Measurements from ENCODE around the gene TBC1D1. TPM values are rescaled to one million over a fixed set of nuclear protein-coding genes. Genes with fewer than 3 reads are reported as not detected.

The TBC1D1 gene
- polyA plus RNA-seq, 1 donor from 2014 or later = 23.2 TPM

GRCh38 chr4:38050560-38051350 is 159.9 kb downstream of the TBC1D1 start:
- Histone ChIP-seq H3K27ac (ENCODE audit: low read length) (no peak overlapping the region), H2AFZ (ENCODE audit: low read depth, low read length) (no peak overlapping the region)

GRCh38 chr4:38055566-38055965 is 164.7 kb downstream of the TBC1D1 start:
- no peaks in the 10 kb centered on the region for H3K79me2 ChIP-seq (replicated peaks; ENCODE audit: insufficient read depth, low read length)
- H3K4me3 ChIP-seq (ENCODE audit: low read length) = no peak overlapping the region
- H3K27ac ChIP-seq (ENCODE audit: low read length) = no peak overlapping the region
- H3K9ac ChIP-seq (ENCODE audit: low read length) = no peak overlapping the region
- no peaks in the 10 kb centered on the region for H3K9me3 ChIP-seq (ENCODE audit: low read length)
- H3K27me3 ChIP-seq (ENCODE audit: insufficient read depth, low read depth, low read length) = no peaks in the 10 kb centered on the region
- H3K36me3 ChIP-seq (ENCODE audit: insufficient read depth, low read length) = no peaks in the 10 kb centered on the region
- no peaks in the 10 kb centered on the region for H3F3A ChIP-seq (ENCODE audit: insufficient read depth, low read length, poor library complexity, severe bottlenecking)
- H2AFZ ChIP-seq (ENCODE audit: low read depth, low read length) = no peak overlapping the region
- no peaks in the 10 kb centered on the region for H4K20me1 ChIP-seq (ENCODE audit: insufficient read depth)
- no peaks in the 10 kb centered on the region for H3K9me2 ChIP-seq (ENCODE audit: insufficient read depth, low read length)
- H3K4me2 ChIP-seq (ENCODE audit: low read length) = no peak overlapping the region
- TF ChIP-seq SMC3 (conservative IDR thresholded peaks at IDR 0.05; ENCODE audit: poor library complexity) (no peak), REST (IDR thresholded peaks at IDR 0.05; ENCODE audit: borderline replicate concordance) (no peak), MXI1 (conservative IDR thresholded peaks at IDR 0.05; ENCODE audit: poor library complexity, severe bottlenecking) (no peak), RAD21 (conservative IDR thresholded peaks at IDR 0.05) (no peak), POLR2AphosphoS5 (IDR thresholded peaks at IDR 0.05) (no peak)
- TF ChIP-seq, protein P1, sequence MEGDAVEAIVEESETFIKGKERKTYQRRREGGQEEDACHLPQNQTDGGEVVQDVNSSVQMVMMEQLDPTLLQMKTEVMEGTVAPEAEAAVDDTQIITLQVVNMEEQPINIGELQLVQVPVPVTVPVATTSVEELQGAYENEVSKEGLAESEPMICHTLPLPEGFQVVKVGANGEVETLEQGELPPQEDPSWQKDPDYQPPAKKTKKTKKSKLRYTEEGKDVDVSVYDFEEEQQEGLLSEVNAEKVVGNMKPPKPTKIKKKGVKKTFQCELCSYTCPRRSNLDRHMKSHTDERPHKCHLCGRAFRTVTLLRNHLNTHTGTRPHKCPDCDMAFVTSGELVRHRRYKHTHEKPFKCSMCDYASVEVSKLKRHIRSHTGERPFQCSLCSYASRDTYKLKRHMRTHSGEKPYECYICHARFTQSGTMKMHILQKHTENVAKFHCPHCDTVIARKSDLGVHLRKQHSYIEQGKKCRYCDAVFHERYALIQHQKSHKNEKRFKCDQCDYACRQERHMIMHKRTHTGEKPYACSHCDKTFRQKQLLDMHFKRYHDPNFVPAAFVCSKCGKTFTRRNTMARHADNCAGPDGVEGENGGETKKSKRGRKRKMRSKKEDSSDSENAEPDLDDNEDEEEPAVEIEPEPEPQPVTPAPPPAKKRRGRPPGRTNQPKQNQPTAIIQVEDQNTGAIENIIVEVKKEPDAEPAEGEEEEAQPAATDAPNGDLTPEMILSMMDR (IDR thresholded peaks at IDR 0.05; ENCODE audit: poor library complexity, severe bottlenecking) = no peak

More at GRCh38 chr4:38050560-38051350, 159.9 kb downstream of the TBC1D1 start:
- H4K20me1 ChIP-seq (ENCODE audit: insufficient read depth) = no peaks in the 10 kb centered on the region
- no peaks in the 10 kb centered on the region for H3K79me2 ChIP-seq (replicated peaks; ENCODE audit: insufficient read depth, low read length)
- no peaks in the 10 kb centered on the region for H3K9me3 ChIP-seq (ENCODE audit: low read length)
- no peak overlapping the region for H3K4me3 ChIP-seq (ENCODE audit: low read length)
- H3K4me2 ChIP-seq (ENCODE audit: low read length) = no peak overlapping the region
- no peak overlapping the region for H3K9ac ChIP-seq (ENCODE audit: low read length)
- no peaks in the 10 kb centered on the region for H3K9me2 ChIP-seq (ENCODE audit: insufficient read depth, low read length)
- no peaks in the 10 kb centered on the region for H3K36me3 ChIP-seq (ENCODE audit: insufficient read depth, low read length)
- no peaks in the 10 kb centered on the region for H3F3A ChIP-seq (ENCODE audit: insufficient read depth, low read length, poor library complexity, severe bottlenecking)
- no peaks in the 10 kb centered on the region for H3K27me3 ChIP-seq (ENCODE audit: insufficient read depth, low read depth, low read length)
- TF ChIP-seq, protein P1 (IDR thresholded peaks at IDR 0.05; ENCODE audit: poor library complexity, severe bottlenecking) = no peak
- TF ChIP-seq EZH2 (IDR thresholded peaks at IDR 0.05; ENCODE audit: borderline replicate concordance, insufficient read depth, low read length, poor library complexity, severe bottlenecking) (no peak), MXI1 (conservative IDR thresholded peaks at IDR 0.05; ENCODE audit: poor library complexity, severe bottlenecking) (no peak), RAD21 (conservative IDR thresholded peaks at IDR 0.05) (no peak), EP300 (conservative IDR thresholded peaks at IDR 0.05; ENCODE audit: poor library complexity, severe bottlenecking) (no peak), REST (IDR thresholded peaks at IDR 0.05; ENCODE audit: borderline replicate concordance) (no peak), SMC3 (conservative IDR thresholded peaks at IDR 0.05; ENCODE audit: poor library complexity) (no peak), POLR2AphosphoS5 (IDR thresholded peaks at IDR 0.05) (no peak), TAF1 (IDR thresholded peaks at IDR 0.05; ENCODE audit: low read depth) (no peak)

Measured in neural cell (in vitro differentiated cells).